GM13976 (cell line): ENCODE data around the gene PTTG2.

Experiments
- DNase-seq: peaks from one replicate; pipeline ENCODE4 v3.0.0; 2012; ENCODE audit warnings: low spot score
- CTCF ChIP-seq: IDR thresholded peaks from 2 replicates; pipeline ENCODE4 v1.5.1; 2012; ENCODE audit warnings: borderline replicate concordance, mild to moderate bottlenecking; ENCODE audit not compliant: insufficient read depth; ENCODE audit errors: extremely low read depth, missing control alignments, control extremely low read depth
- in situ Hi-C: fragments of 300-500 bp; cut with MboI; formaldehyde crosslinking; loops from one replicate; pipeline ENCODE4 v1.12.0; 2022; ENCODE audit warnings: low sequenced_read_pairs, mixed read lengths, inconsistent platforms; ENCODE audit not compliant: unreplicated experiment

PTTG2 gene

GRCh38 chr4:38004887-38005286 lies 44.7 kb downstream of the PTTG2 start:
- in situ Hi-C loops, result no loop called here
- no peak for TF ChIP-seq CTCF
- DNase-seq, result no peak

- TF ChIP-seq CTCF, result no peak
- in situ Hi-C loops, result no loop called here
- DNase-seq, result no peak
Measured at GRCh38 chr4:38005637-38006036, 45.4 kb downstream of the PTTG2 start.

- no peak for TF ChIP-seq CTCF
- in situ Hi-C loops, result no loop called here
- no peak for DNase-seq
Measured at GRCh38 chr4:38007645-38008044, 47.4 kb downstream of the PTTG2 start.

DNA sequence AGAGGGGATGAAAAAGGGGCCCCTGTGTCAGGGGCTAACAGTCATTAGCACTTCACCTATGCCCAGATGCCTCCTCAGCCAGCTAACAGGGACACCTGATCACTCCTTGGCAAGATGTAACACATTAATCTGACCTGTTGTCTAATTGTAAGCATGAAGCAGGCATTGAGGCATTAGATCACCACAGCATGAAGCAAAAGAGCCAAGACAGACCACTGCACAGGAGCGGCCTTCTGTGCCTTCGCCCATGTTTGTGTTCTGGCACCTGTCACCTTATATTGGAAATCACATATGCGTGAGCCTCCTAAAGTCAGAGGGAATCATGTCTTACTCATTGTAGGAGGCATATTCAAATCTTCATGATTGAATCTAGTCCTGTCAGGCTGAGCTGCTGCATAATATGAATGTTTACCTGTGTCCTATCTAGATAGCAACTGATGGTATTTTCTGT lies 48.4 kb downstream of the PTTG2 start:
- TF ChIP-seq CTCF, result no peak
- in situ Hi-C loops, result no loop called here
- DNase-seq, result no peak

- no peak for DNase-seq
- in situ Hi-C loops, result no loop called here
- TF ChIP-seq CTCF, result no peak
Measured at GRCh38 chr4:38009421-38009820, 49.2 kb downstream of the PTTG2 start.

DNA sequence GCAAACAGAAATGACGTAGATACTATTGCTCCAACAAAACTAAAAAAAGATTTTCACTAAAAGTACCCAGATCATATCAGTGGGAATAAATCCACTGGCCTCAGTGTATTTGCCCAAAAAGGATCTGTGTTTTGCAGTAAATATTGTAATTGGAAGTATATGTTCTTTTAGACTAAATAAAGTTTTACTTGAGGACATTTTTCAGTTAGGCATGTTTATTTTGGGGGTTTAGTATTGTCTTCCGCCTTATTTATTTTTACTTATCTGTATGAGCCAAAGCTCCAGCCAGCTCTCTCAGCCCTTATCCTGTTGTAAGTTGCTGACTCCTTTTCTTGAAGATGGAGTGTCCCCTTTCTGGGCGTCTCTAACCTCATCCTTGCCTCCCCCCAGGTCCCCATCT lies 49.8 kb downstream of the PTTG2 start:
- TF ChIP-seq CTCF, result no peak
- in situ Hi-C loops, result no loop called here
- DNase-seq, result no peak
